ENCODE measurements around the gene MMUT.
"Not testable (repeated sequence)": the region's sequence is repeated elsewhere in the genome, so short reads cannot be mapped to it uniquely, and the experiment has no call there.

The MMUT gene

DNA sequence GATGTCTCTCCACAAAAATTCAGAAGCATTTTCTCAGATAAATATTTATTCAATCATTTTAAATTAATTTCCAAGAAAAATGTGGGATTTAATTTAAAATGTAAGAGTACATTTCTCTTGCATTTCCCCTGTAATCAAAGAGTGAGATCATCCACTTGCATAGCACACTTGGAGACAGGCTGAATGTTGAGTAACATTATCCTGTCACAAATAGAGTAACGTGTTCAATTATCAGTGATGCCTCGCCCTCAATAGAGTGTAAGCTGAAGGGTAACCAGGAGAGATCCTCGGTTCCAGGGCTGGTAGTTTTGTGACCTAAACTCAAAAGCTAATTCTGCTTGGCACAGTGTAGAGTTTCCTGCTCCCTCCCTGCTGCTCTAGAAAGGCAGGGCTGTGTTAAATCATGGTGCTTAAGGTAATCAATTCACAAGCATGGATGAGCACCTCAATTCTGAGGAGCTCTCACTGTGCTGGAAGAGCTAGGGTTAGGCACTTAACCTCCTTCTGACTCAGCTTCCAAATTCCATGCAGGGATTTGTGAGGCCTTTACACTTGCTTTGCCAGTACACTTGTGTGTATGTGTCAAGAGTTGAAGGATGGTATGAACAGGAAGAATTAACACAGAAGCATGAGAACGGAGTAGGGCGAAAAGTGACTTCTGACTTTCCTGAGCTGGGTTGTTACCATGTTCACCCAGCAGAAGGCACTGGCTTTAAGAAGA lies 56.6 kb downstream of the MMUT start:
- Histone ChIP-seq H3K36me3 (ENCODE audit: insufficient read depth, low read length) (no peaks in the 10 kb centered on the region), H3K9me3 (ENCODE audit: low read length) (no peaks in the 10 kb centered on the region), H3K9ac (ENCODE audit: low read length) (no peak overlapping the region), H3K9me2 (ENCODE audit: low read depth, low read length) (no peaks in the 10 kb centered on the region), H2AFZ (ENCODE audit: low read length) (no peak overlapping the region), H3F3A (ENCODE audit: insufficient read depth, low read length) (no peaks in the 10 kb centered on the region), H3K27me3 (ENCODE audit: insufficient read depth, low read length) (no peaks in the 10 kb centered on the region), H3K79me2 (ENCODE audit: insufficient read depth, low read length) (no peaks in the 10 kb centered on the region), H3K4me2 (ENCODE audit: low read length) (no peak overlapping the region), H3K27ac (ENCODE audit: low read depth, low read length, poor library complexity, severe bottlenecking) (no peak overlapping the region), H4K20me1 (ENCODE audit: insufficient read depth, low read length) (no peaks in the 10 kb centered on the region), H3K4me1 (ENCODE audit: insufficient read depth, low read length, severe bottlenecking) (no peaks in the 10 kb centered on the region), H3K4me3 (ENCODE audit: low read depth, low read length, poor library complexity, severe bottlenecking) (no peak overlapping the region)
- TF ChIP-seq, protein P1, sequence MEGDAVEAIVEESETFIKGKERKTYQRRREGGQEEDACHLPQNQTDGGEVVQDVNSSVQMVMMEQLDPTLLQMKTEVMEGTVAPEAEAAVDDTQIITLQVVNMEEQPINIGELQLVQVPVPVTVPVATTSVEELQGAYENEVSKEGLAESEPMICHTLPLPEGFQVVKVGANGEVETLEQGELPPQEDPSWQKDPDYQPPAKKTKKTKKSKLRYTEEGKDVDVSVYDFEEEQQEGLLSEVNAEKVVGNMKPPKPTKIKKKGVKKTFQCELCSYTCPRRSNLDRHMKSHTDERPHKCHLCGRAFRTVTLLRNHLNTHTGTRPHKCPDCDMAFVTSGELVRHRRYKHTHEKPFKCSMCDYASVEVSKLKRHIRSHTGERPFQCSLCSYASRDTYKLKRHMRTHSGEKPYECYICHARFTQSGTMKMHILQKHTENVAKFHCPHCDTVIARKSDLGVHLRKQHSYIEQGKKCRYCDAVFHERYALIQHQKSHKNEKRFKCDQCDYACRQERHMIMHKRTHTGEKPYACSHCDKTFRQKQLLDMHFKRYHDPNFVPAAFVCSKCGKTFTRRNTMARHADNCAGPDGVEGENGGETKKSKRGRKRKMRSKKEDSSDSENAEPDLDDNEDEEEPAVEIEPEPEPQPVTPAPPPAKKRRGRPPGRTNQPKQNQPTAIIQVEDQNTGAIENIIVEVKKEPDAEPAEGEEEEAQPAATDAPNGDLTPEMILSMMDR (IDR thresholded peaks at IDR 0.05; ENCODE audit: low read length), result no peak
- TF ChIP-seq EZH2 (IDR thresholded peaks at IDR 0.05; ENCODE audit: borderline replicate concordance, low read length), result no peak

GRCh38 chr6:49401063-49401462 lies 62.0 kb downstream of the MMUT start:
- Histone ChIP-seq H3K4me1 (ENCODE audit: insufficient read depth, low read length, severe bottlenecking) (no peaks in the 10 kb centered on the region), H3K4me3 (ENCODE audit: low read depth, low read length, poor library complexity, severe bottlenecking) (no peak overlapping the region), H2AFZ (ENCODE audit: low read length) (no peak overlapping the region)

DNA sequence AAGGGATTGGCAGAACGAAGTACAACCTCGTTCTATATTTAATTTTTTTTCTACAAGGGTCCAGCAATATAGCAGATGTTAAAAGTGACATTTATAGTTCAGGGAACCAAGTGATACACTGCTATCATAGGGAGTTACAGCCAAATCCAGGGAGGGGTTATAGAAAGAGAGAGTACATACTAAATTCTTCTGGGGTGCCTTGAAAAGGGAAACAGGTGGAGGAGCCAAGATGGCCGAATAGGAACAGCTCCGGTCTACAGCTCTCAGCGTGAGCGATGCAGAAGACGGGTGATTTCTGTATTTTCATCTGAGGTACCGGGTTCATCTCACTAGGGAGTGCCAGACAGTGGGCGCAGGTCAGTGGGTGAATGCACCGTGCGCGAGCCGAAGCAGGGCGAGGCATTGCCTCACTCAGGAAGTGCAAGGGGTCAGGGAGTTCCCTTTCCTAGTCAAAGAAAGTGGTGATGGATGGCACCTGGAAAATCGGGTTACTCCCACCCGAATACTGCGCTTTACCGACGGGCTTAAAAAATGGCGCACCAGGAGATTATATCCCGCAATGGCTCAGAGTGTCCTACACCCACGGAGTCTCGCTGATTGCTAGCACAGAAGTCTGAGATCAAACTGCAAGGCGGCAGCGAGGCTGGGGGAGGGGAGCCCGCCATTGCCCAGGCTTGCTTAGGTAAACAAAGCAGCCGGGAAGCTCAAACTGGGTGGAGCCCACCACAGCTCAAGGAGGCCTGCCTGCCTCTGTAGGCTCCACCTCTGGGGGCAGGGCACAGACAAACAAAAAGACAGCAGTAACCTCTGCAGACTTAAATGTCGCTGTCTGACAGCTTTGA lies 76.2 kb downstream of the MMUT start:
- H3F3A ChIP-seq (ENCODE audit: insufficient read depth, low read length); H3K27ac ChIP-seq (ENCODE audit: low read depth, low read length, poor library complexity, severe bottlenecking); H3K4me3 ChIP-seq (ENCODE audit: low read depth, low read length, poor library complexity, severe bottlenecking); H2AFZ ChIP-seq (ENCODE audit: low read length); H3K9me2 ChIP-seq (ENCODE audit: low read depth, low read length); H3K9me3 ChIP-seq (ENCODE audit: low read length); H4K20me1 ChIP-seq (ENCODE audit: insufficient read depth, low read length); H3K79me2 ChIP-seq (ENCODE audit: insufficient read depth, low read length); H3K36me3 ChIP-seq (ENCODE audit: insufficient read depth, low read length); H3K27me3 ChIP-seq (ENCODE audit: insufficient read depth, low read length); H3K4me2 ChIP-seq (ENCODE audit: low read length); H3K9ac ChIP-seq (ENCODE audit: low read length); H3K4me1 ChIP-seq (ENCODE audit: insufficient read depth, low read length, severe bottlenecking): not testable (repeated sequence)

More at GRCh38 chr6:49401063-49401462, 62.0 kb downstream of the MMUT start:
- Histone ChIP-seq H4K20me1 (ENCODE audit: insufficient read depth, low read length) (no peaks in the 10 kb centered on the region), H3K9me3 (ENCODE audit: low read length) (no peaks in the 10 kb centered on the region), H3K79me2 (ENCODE audit: insufficient read depth, low read length) (no peaks in the 10 kb centered on the region), H3K9ac (ENCODE audit: low read length) (no peak overlapping the region), H3K27me3 (ENCODE audit: insufficient read depth, low read length) (no peaks in the 10 kb centered on the region), H3K27ac (ENCODE audit: low read depth, low read length, poor library complexity, severe bottlenecking) (no peak overlapping the region), H3K4me2 (ENCODE audit: low read length) (no peak overlapping the region), H3K36me3 (ENCODE audit: insufficient read depth, low read length) (no peaks in the 10 kb centered on the region), H3F3A (ENCODE audit: insufficient read depth, low read length) (no peaks in the 10 kb centered on the region), H3K9me2 (ENCODE audit: low read depth, low read length) (no peaks in the 10 kb centered on the region)
- TF ChIP-seq EZH2 (IDR thresholded peaks at IDR 0.05; ENCODE audit: borderline replicate concordance, low read length), result no peak
- TF ChIP-seq, protein P1 (IDR thresholded peaks at IDR 0.05; ENCODE audit: low read length), result no peak
